GM21367 (cell line): ENCODE data around the gene SUPT3H.

Experiments
- ATAC-seq: cut with Tn5 transposase; IDR thresholded peaks from one replicate; pipeline ENCODE4 v1.9.1; 2021; ENCODE audit not compliant: unreplicated experiment

The SUPT3H gene

GRCh38 chr6:44806656-44807055 is 571.1 kb downstream of the SUPT3H start:
- no peak for ATAC-seq

DNA sequence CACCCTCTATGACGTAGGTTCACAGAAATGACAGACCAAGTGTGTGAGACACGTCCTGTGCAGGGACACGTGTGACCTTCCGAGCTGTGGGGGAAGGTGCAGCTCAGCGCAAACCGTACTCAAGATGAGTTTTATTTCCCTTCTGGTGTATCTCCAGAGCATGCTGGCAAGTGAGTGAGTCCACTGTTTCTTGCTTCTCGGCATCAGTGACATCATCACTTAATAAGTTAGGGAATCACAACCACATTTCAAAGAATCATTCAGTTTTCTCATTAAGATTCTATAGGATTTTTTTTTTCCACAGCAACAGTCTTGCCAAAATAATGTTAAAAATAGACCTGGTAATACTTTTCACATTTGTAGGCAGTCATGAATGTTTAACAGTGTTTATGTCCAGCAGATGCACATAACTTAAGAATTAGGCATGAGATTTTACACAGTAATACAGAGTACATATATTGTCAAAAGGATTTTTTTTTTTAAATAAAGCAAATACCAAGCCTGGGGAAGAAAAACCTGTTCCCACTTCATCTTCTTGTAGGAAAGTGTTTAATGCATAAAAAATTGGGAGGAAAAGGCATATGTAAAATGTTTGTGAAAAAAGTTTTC is 572.4 kb downstream of the SUPT3H start:
- no peak for ATAC-seq

DNA sequence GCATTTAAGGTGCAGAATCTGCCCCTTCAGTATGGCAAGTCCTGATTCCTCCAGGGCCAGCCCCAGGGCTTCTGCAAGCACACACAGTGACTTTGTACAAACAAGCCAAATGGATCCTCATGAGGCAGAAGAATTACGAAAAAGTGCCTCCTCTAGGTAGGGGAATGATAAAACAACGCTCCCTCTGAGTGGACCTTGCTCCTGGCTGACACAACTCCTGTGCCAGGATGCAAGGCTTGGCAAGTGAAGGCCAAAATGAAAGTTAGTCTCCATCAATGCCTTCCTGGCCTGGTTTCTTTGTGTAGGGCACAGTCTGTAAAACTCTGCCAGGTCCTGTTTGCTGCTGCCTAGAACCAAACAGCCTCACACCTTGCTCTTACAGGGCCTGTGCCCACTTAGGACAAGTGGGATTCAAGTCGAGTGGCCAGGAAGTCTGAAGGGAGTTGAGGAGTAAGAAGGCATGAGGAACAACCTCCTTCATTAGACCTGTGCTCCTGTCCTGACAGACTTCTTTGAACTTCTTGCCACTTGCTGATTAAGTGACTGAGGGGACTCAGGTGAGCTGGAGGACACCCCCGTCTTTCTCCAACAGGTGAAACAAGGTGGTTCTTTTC is 573.1 kb downstream of the SUPT3H start:
- no peak for ATAC-seq

- ATAC-seq = no peak
Measured at GRCh38 chr6:44804016-44804415, 573.7 kb downstream of the SUPT3H start.

DNA sequence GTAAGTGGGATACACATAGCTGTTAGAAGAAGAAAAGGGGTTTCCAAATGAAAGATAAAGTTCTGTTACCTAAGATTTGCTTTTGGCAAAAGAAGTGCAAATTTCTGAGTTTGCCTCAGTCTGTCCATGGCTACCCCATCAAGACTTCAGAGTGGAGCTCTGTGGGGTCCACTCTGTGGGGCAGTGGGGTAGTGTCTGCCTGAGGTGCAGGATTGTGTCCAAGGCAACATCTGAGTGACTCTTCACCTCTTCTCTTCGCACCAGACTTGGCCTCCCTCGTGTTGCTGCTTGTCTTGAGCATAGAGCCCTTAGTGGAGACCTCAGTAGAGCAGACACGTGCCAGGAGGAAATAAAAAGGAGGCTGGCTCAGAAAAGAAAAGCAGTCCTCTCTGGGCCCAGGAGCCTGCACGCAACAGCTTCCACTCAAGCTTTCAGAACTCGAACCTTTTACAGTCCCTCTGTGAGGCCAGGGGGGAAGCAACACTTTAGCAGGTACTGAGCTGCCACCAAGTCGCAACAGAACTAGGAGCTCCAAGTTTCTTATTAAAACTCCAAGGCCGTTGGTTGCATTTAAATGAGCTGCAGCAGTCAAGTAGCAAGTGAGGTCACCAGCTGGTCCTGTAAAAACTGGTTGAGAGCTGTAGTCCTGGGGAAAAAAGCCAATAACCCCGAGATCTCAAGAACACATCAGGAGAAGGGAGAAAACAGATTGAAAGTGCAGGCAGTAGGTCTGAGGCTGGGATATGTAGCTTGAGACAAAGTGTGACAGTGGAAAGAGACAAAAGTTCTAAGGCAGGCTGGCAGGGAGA is 576.7 kb downstream of the SUPT3H start:
- ATAC-seq = no peak

GRCh38 chr6:44800171-44800783 is 577.5 kb downstream of the SUPT3H start:
- no peak for ATAC-seq

- no peak for ATAC-seq
Measured at GRCh38 chr6:44797746-44798145, 580.0 kb downstream of the SUPT3H start.

GRCh38 chr6:44795326-44795725 is 582.4 kb downstream of the SUPT3H start:
- ATAC-seq = no peak

GRCh38 chr6:44789806-44790205 is 587.9 kb downstream of the SUPT3H start:
- no peak for ATAC-seq

- ATAC-seq = no peak
Measured at GRCh38 chr6:44789061-44789460, 588.7 kb downstream of the SUPT3H start.

- no peak for ATAC-seq
Measured at GRCh38 chr6:44788387-44788981, 589.2 kb downstream of the SUPT3H start.

DNA sequence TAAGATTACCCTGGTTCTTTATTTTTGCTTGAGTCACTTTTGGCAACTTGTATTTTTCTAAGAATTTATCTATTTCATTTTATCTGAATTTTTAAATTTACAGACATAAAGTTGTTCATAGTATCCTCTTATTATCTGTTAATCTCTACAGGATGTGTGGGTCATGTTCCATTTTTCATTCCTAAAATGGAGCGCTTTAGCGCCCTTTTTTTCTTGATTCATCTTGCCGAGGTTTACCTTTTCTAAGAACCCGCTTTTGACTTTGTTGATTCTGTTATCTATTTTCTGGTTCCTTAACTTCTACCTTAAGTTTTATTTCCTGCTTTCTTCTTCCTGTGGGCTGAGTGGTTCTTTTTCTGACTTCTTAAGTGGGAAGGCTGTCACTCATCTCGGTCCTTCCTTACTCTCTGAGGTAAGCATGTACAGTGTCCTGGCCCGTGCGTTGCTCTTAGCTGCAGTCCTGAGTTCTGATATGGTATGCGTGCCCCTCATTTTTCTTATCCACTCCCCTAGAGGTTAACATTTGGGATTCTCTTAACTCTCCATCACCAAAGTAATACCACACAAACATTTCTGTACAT is 590.4 kb downstream of the SUPT3H start:
- ATAC-seq = no peak

- ATAC-seq = no peak
Measured at GRCh38 chr6:44785130-44785529, 592.6 kb downstream of the SUPT3H start.

GRCh38 chr6:44784195-44784594 is 593.5 kb downstream of the SUPT3H start:
- ATAC-seq = no peak

DNA sequence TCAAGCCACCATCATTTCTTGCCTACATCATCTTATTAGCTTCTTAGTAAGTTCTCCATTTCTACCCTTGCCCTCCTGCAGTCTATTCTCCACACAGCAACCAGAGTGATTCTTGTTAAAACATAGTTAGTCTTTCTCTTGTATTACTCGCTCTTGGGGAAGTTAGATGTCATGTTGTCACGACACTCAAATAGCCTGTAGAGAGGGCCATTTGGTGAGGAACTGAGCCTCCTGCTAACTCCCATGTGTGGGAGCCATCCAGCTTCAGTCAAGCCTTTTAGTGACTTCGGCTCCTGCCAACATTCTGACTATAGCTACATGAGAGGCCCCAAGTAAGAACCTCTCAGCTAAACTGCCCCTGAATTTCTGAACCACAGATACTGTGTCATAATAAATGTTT is 594.8 kb downstream of the SUPT3H start:
- no peak for ATAC-seq

DNA sequence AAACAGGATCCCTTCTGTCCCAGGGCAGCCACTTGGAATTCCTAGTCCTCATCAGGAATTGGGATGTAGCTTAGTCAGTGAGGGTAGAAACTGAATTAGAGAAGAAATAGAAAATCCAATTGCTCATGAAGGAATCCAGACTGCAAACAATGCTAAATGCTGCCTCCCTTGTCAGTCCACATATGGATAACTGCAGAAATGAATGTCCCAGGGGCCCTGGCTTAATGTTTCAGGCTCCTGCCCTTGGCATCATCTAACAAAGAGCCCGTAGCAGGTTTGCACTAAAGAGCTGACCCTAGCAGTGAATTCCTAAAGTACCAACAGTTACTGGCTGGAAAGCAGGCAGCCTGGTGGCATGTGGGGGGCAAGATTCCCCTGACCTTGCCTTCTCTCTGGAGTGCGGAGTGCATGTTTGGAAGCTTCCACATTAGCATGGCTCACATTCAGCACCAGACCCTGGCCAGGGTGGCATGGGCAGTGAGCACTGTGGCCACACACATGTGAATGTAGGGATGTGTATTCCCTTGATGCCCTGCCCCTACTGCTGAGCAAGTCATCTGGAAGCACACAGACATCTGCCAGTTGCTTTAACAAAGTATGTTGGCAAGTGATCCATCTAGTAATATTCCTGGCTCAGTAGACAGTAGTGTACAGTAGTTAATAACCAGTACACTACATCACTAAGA is 595.7 kb downstream of the SUPT3H start:
- ATAC-seq = no peak

DNA sequence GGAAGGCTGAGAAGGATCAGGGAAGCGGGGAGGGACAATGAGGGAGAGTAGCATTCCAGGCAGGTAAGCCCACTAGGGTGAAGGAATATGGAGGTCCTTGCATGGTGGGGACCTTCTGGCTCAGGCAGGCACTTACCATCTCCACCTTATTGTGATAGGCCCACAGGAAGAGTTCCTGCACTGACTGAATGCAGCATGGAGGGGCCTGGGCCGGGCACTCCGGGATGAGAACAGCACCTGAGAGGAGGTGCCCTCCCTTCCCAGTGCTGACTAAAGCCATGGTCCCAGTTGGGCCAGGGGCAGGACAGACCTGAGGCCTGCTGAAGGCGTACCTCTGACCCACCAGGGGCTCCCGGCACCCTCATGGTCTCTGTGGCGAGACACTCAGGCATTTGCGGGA is 597.6 kb downstream of the SUPT3H start:
- no peak for ATAC-seq

- ATAC-seq = peak; percentile 64
Measured at GRCh38 chr6:44779130-44779826, 598.5 kb downstream of the SUPT3H start.
